A549 (cell line): Measurements from ENCODE around the gene MYO1D. TPM values are rescaled to one million over a fixed set of nuclear protein-coding genes. Genes with fewer than 3 reads are reported as not detected.

ENCODE experiments used
- ATAC-seq, 2 experiments: fragments of 200-7000 bp in 1 of 2; fragments of >200 bp in 1 of 2; cut with Nextera tagmentation in 1 of 2; cut with Tn5 transposase in 1 of 2; 3 replicates each; pipeline versions ENCODE4 v1.8.0 to v1.9.1; 2018 to 2020; ENCODE audit warnings: mild to moderate bottlenecking in 1 of 2, moderate library complexity in 1 of 2
- CTCF ChIA-PET: fragments of 300-600 bp; sonication (Branson Sonifier 250); formaldehyde crosslinking; extraction: SDS; loops from one replicate; lab custom pipeline; 2021; ENCODE audit warnings: antibody characterized with exemption, inconsistent platforms; lab: Yijun Ruan, JAX
- POLR2A ChIA-PET: fragments of 350-600 bp; formaldehyde crosslinking; extraction: SDS; loops from one replicate; lab custom pipeline; 2021; ENCODE audit warnings: antibody characterized with exemption, inconsistent platforms; lab: Yijun Ruan, JAX
- DNase-seq, 2 experiments: peaks; one replicate each; pipeline versions ENCODE4 v3.0.0 to v3.0.0-alpha.2; 2011 to 2016; ENCODE audit warnings: low read depth in 1 of 2, low spot score in 1 of 2
- FAIRE-seq: peaks from 2 replicates; lab custom pipeline; 2011; peaks lifted over from hg19 to GRCh38; lab: Jason Lieb, UNC
- H3K27ac ChIP-seq, 2 experiments: fragments of >200 bp; sonication (Bioruptor Twin); formaldehyde crosslinking; 3 replicates each; pipeline ENCODE4 v1.5.1; 2016 to 2017
- H3K4me1 ChIP-seq: fragments of >200 bp; sonication (Bioruptor Twin); formaldehyde crosslinking; 3 replicates; pipeline ENCODE4 v1.6.1; 2016
- H3K4me2 ChIP-seq: fragments of >200 bp; sonication (Bioruptor Twin); formaldehyde crosslinking; 3 replicates; pipeline ENCODE4 v1.6.1; 2016
- H3K4me3 ChIP-seq: fragments of >200 bp; sonication (Bioruptor Twin); formaldehyde crosslinking; 3 replicates; pipeline ENCODE4 v1.5.1; 2016
- H3K9me3 ChIP-seq: fragments of >200 bp; sonication (Bioruptor Twin); formaldehyde crosslinking; 3 replicates; pipeline ENCODE4 v1.6.1; 2016
- CBX2 ChIP-seq: fragments of 200-600 bp; sonication (generic); IDR thresholded peaks from 2 replicates; pipeline ENCODE4 v1.6.1; 2016; ENCODE audit warnings: low read depth, mild to moderate bottlenecking, borderline replicate concordance
- CHD2 ChIP-seq: fragments of 150-350 bp; IDR thresholded peaks from 2 replicates; pipeline ENCODE4 v1.6.1; 2014; ENCODE audit warnings: low read length; ENCODE audit not compliant: partially characterized antibody
- E2F6 ChIP-seq: IDR thresholded peaks from 2 replicates; pipeline ENCODE4 v1.6.1; 2012; ENCODE audit warnings: low read depth, borderline replicate concordance
- EHF ChIP-seq: fragments of 250-450 bp; sonication (Bioruptor Pico); IDR thresholded peaks from 2 replicates; pipeline ENCODE4 v1.5.0; 2020; ENCODE audit warnings: mild to moderate bottlenecking
- EHMT2 ChIP-seq: fragments of 200-600 bp; sonication (generic); IDR thresholded peaks from 2 replicates; pipeline ENCODE4 v1.6.1; 2016; ENCODE audit warnings: antibody characterized with exemption, low read depth, mild to moderate bottlenecking, moderate library complexity
- ESRRA ChIP-seq: fragments of 150-350 bp; IDR thresholded peaks from 2 replicates; pipeline ENCODE4 v1.6.1; 2014; ENCODE audit warnings: mild to moderate bottlenecking, low read length, borderline replicate concordance
- FOSB ChIP-seq: fragments of 250-450 bp; sonication (Bioruptor Pico); IDR thresholded peaks from 2 replicates; pipeline ENCODE4 v1.5.0; 2020; ENCODE audit warnings: mild to moderate bottlenecking, moderate library complexity
- FOSL2 ChIP-seq, 2 experiments: fragments of 450-650 bp in 1 of 2; fragments of >200 bp in 1 of 2; sonication (Bioruptor Twin) in 1 of 2; formaldehyde crosslinking; IDR thresholded peaks; 2 replicates each; pipeline versions ENCODE4 v1.5.0 to v1.6.1; 2016 to 2020; ENCODE audit warnings: mild to moderate bottlenecking in 1 of 2, moderate library complexity in 1 of 2
- GATA3 ChIP-seq: IDR thresholded peaks from 2 replicates; pipeline ENCODE4 v1.6.1; 2012; ENCODE audit warnings: borderline replicate concordance
- HDAC2 ChIP-seq: fragments of 200-600 bp; sonication (generic); IDR thresholded peaks from 2 replicates; pipeline ENCODE4 v1.6.1; 2016
- HES2 ChIP-seq: fragments of >200 bp; sonication (Bioruptor Twin); formaldehyde crosslinking; IDR thresholded peaks from 2 replicates; pipeline ENCODE4 v1.6.1; 2016
- HMGXB4 ChIP-seq: fragments of 250-450 bp; sonication (Bioruptor Pico); IDR thresholded peaks from 2 replicates; pipeline ENCODE4 v1.5.0; 2021; ENCODE audit warnings: mild to moderate bottlenecking, moderate library complexity, borderline replicate concordance
- HOXB13 ChIP-seq: fragments of 250-450 bp; sonication (Bioruptor Pico); IDR thresholded peaks from 2 replicates; pipeline ENCODE4 v1.5.0; 2020; ENCODE audit warnings: low read depth, mild to moderate bottlenecking, moderate library complexity
- MYC ChIP-seq: IDR thresholded peaks from 2 replicates; pipeline ENCODE4 v1.6.1; 2012; ENCODE audit warnings: mild to moderate bottlenecking, inconsistent platforms, low read length, improper control_type of control experiment, borderline replicate concordance
- NR3C1 ChIP-seq: fragments of >200 bp; sonication (Bioruptor Twin); formaldehyde crosslinking; IDR thresholded peaks from 3 replicates; pipeline ENCODE4 v1.6.1; 2017
- PBX3 ChIP-seq: IDR thresholded peaks from 2 replicates; pipeline ENCODE4 v1.6.1; 2012
- POLR2AphosphoS2 ChIP-seq: conservative IDR thresholded peaks from 2 replicates; pipeline ENCODE4 v1.6.1; 2012; ENCODE audit warnings: low read length, improper control_type of control experiment, inconsistent platforms
- RAD21 ChIP-seq, 2 experiments: fragments of >200 bp in 1 of 2; sonication (Bioruptor Twin) in 1 of 2; formaldehyde crosslinking in 1 of 2; IDR thresholded peaks in 1 of 2; conservative IDR thresholded peaks in 1 of 2; 2 replicates in 1 of 2; 3 replicates in 1 of 2; pipeline ENCODE4 v1.6.1; 2012 to 2018; ENCODE audit warnings: inconsistent platforms in 1 of 2
- REST ChIP-seq: fragments of 200-600 bp; sonication (generic); IDR thresholded peaks from 2 replicates; pipeline ENCODE4 v1.6.1; 2016; ENCODE audit warnings: antibody characterized with exemption, mild to moderate bottlenecking, moderate library complexity
- SMC3 ChIP-seq: fragments of >200 bp; sonication (Bioruptor Twin); formaldehyde crosslinking; IDR thresholded peaks from 3 replicates; pipeline ENCODE4 v1.6.1; 2018; ENCODE audit warnings: inconsistent platforms
- SREBF2 ChIP-seq: fragments of 450-650 bp; IDR thresholded peaks from 2 replicates; pipeline ENCODE4 v1.6.1; 2014; ENCODE audit warnings: mild to moderate bottlenecking, moderate library complexity
- WGBS: methylation state at CpG from one replicate; pipeline ENCODE4 v1.1.6; 2017; ENCODE audit errors: missing lambda C conversion rate; 5-methylcytosine and 5-hydroxymethylcytosine counted together
- polyA plus RNA-seq, 4 experiments: library from polyadenylated mRNA; depleted of rRNA in 3 of 4; stranded (reverse); fragments of >200 nt; fragmentation: RNase III in 1 of 4; extraction: RNeasy Plus Mini Kit Qiagen cat#74134 plus additional on column Dnase treatment in 1 of 4; gene quantifications; 2 replicates in 3 of 4; 3 replicates in 1 of 4; pipeline ENCODE4 v1.2.3, GENCODE V29; 2011 to 2017

The MYO1D gene
- polyA plus RNA-seq, 2 of the 4 experiments (the other 2 are of a cell fraction) = 2.8 to 4.2 TPM

GRCh38 chr17:32623196-32623595 is 253.7 kb downstream of the MYO1D start:
- DNase-seq (no peak), ATAC-seq (no peak), FAIRE-seq (no peak)
- Histone ChIP-seq H3K4me2 (no peak overlapping the region), H3K4me3 (no peak overlapping the region), H3K9me3 (no peaks in the 10 kb centered on the region), H3K4me1 (no peaks in the 10 kb centered on the region), H3K27ac (no peak overlapping the region)
- 42% methylated on average over 2 of the region's 2 CpGs for WGBS
- ChIA-PET CTCF (no interaction called here), POLR2A (no interaction called here)
- no peak for TF ChIP-seq PBX3
- no peak for TF ChIP-seq CHD2
- no peak for TF ChIP-seq RAD21 (conservative IDR thresholded peaks at IDR 0.05 in 1 of 2, IDR thresholded peaks at IDR 0.05 in 1 of 2)
- no peak for TF ChIP-seq REST
- no peak for TF ChIP-seq GATA3

- H3K27ac ChIP-seq = no peak overlapping the region
Measured at GRCh38 chr17:32622540-32622939, 254.4 kb downstream of the MYO1D start.

More at GRCh38 chr17:32622540-32622939, 254.4 kb downstream of the MYO1D start:
- Histone ChIP-seq H3K4me3 (no peak overlapping the region), H3K4me1 (no peaks in the 10 kb centered on the region), H3K4me2 (no peak overlapping the region), H3K9me3 (no peaks in the 10 kb centered on the region)
- CTCF ChIA-PET = interaction anchor here (0.9 kb wide), 1 partner anchor 139 kb away, joined by 3 read pairs; no protein-coding TSS in a partner anchor
- WGBS = 59% methylated on average over 4 of the region's 4 CpGs
- no peak for TF ChIP-seq CBX2
- no peak for TF ChIP-seq POLR2AphosphoS2
- TF ChIP-seq FOSL2 (IDR thresholded peaks at IDR 0.05) = no peak
- TF ChIP-seq FOSL2 (CRISPR knock-in tag; IDR thresholded peaks at IDR 0.05) = no peak
- TF ChIP-seq FOSB (CRISPR knock-in tag) = no peak
- TF ChIP-seq REST = no peak
- TF ChIP-seq HDAC2 = no peak
- TF ChIP-seq SMC3 = no peak
- no peak for TF ChIP-seq EHMT2
- TF ChIP-seq MYC = no peak
- TF ChIP-seq HMGXB4 = no peak
- TF ChIP-seq NR3C1 = no peak
- no peak for TF ChIP-seq E2F6
- no peak for TF ChIP-seq EHF (CRISPR knock-in tag)
- no peak for TF ChIP-seq SREBF2
- no peak for TF ChIP-seq ESRRA
- TF ChIP-seq HOXB13 = no peak
- TF ChIP-seq HES2 = no peak
- ATAC-seq (no peak), DNase-seq (no peak), FAIRE-seq (no peak)
- POLR2A ChIA-PET = no interaction called here
